HPDE6-E6E7 (cell line): ENCODE data around the gene ARFGAP2.
A peak's percentile ranks its signal among the peaks of the same experiment; 100 is the strongest.

Experiments
- DNase-seq: peaks from one replicate; pipeline ENCODE4 v3.0.0; 2011; ENCODE audit warnings: missing footprints; ENCODE audit errors: extremely low spot score

ARFGAP2 gene

DNA sequence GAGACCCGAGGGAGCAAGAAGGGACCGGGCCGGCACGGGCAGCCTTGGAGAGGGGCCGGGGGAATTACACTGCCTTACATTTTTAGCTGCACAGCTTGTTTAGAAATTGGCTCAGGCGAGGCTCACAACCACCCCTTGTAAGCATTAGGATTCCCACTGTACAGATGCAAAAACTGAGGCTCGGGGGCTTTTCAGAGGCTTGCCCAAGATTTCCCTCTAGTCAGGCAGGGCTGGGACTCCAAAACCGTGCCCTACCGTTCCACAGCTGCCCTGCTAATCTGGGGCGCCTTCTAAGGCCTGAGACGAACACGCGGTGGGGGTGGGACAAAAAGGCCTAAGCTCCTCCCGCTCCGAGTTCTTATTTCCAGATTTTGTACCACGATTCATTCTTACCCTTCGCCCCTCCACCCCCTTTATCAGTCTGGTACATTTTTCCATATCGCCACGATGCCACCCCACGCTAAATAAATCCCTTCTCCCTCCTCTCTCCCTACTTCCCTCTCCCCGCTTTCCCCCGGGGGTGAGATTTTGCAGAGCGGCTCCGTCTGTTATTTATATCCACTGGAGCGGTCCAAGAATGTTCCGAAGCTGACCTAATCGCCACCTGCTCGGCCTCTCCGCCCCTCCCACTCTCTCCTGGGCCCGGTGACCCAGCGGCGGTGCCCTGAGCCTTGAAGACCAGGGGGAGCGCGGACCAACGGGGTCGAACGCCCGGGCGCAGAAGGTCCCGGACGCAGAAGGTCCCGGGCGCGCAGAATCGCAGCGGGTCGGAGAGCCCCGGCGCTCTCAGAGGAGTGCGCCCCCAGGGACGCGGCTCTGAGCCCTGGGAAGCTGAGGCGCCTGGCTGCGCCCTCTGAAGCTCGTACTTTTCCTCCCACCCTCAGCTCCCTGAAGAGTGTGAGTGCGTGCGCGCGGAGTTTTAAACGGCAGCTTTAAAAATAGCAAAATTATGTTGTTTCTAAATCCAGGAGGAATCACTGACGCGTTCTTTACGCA lies 10.3 kb upstream of the ARFGAP2 start:
- no peak for DNase-seq

DNA sequence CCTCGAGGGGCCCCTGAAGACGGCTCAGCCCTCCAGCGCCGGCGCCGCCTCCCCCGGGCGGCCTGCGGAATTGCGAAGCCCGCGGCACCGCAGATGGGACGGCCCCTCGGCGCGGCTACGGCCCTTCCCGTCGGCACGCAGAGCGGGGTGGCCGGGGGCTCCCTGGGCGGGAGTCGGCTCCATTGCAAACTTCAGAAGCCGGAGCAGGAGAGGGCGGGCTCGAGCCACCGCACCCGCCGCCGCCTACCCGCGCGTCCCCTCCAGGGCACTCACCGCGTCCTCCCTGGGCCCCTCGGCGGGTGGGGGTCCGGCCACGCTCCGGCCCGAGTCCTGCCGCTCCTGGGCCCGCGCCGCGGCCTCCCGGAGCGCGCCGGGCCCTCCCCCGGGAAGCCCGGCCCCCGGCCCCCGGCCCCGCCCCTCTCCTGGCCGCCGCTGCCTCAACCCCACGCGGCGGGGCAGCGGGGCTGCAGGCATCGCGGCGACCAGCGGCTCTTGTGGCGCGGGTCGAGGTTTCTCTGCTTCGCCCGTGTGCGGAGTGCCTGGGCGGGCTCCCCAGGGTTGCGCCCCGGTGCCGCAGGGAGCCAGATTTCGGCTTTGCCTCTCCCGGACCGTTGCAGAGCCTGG lies 9.5 kb upstream of the ARFGAP2 start, which contains the start of gene PACSIN3:
Gene PACSIN3 (minus strand): TSS at position 359 of the 624 bp plus-strand sequence. CDS start 3,707 bp downstream, outside the sequence.
- no peak for DNase-seq

DNA sequence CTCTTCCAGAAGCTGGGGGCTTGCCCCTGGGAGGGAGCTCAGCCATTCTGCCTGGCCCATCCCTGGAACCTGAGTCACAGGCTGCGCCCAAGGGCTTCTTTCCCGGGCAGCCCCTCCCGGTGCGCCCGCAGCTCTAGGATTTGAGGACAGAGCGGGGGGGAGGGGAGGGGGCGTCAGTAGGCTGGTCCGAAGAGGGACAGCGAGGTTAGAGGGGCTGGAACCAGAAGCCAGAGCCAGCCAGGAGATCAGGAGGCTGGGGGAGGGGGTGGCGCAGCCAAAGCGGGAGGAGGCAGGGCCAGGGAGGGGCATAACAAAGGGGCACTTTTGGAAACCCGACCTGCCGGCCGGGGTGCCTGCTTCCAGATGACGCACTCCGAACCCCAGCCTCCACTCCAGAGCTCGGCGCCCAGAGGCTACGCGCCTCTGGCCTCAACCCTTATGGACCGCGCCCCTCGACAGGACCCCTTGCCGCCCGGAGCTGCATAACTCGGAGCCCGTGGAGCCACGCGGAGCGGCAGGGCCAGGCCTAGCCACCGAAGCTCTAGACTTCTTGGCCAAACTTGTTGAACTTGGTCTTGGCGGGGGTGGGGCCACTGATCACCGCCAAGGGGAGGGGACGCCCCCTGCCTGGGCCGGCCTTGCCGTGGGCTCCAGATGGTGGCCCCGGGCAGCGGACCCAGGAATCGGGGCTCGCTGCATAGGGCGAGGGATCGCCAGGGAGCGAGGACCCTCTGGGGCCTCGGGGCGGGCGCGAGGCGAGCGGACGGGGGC lies 8.8 kb upstream of the ARFGAP2 start:
- peak; percentile 74 for DNase-seq

DNA sequence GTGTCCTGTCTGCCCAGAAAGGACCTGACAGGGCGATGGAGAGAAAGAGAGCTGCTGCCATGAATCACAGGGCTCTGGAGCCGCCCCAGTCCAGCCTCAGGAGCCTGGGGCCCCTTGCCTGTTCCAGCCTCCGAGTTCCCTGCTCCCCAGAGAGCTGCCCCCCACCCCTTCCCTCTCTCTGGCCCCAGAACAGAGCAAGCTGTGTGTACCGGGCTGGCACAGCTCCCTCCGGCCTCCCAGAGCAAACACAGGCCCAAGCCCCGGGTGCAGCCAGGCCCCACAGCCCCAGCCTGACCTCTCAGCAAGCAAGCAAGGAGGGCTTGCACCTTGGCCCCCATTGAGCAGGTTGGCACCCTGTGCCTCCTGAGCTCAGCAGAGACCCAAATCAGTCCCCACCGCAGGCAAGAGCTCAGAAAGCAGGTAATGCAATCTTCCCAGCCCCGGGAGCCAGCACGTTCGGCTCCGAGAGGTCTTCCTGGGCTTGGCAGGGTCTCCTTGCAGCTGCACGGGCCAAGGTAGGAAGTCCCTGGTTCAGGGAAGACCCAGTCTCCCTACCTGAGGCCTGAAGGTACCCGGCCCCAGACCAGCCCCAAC lies 8.1 kb upstream of the ARFGAP2 start:
- no peak for DNase-seq

DNA sequence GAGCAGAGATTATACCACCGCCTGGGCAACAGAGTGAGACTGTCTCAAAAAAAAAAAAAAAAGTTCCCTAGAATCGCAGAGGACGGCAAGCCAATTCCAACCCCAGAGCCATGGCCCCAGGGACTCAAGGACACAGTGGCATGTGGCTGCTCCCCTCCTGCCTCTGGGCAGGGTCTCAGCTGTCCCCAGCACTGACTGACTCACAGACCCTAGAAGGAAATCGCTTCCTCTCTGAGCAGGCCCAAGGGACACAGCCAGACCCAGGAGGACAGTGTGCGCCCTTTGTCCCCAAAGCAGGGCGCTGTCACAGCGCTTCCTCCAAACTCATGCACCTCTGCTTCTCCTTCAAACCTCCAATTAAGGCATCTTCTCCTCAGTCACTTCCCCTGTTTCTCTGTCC lies 7.3 kb upstream of the ARFGAP2 start:
- no peak for DNase-seq

DNA sequence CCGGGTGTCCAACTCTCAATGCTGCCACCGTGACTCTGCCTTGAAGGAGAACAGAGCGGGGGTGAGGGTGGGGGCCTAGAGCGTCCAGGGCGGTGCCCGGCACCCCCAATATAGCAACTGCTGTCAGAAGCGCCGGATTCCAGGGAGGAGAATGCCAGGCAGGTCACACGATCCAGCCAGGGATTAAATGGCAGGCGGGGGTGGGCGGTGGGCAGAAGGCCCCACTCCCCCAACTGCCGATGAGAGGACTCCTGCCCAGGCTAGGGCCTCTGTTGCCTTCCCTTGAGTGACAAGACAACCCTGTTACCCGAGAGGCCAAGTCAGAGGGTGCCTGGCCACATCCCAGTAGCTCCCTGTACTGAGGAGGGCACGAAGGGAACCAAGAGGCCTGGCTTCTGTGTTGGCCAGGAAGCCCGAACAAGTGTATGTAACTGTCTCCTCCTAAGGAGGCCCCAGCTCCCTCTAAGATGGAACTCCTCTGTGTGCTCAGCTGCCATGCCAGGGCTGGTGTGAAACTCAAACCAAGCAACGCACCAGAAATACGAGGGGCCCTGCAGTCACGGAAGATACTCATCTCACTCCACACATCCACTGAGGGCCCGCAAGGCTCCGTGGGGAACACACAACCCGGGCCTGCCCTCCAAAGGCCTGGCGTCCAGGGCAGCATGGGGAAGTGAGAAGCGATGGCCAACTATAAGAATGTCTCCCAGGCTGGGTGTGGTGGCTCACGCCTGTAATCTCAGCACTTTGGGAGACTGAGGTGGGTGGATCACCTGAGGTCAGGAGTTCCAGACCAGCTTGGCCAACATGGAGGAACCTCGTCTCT lies 6.6 kb upstream of the ARFGAP2 start:
- no peak for DNase-seq

DNA sequence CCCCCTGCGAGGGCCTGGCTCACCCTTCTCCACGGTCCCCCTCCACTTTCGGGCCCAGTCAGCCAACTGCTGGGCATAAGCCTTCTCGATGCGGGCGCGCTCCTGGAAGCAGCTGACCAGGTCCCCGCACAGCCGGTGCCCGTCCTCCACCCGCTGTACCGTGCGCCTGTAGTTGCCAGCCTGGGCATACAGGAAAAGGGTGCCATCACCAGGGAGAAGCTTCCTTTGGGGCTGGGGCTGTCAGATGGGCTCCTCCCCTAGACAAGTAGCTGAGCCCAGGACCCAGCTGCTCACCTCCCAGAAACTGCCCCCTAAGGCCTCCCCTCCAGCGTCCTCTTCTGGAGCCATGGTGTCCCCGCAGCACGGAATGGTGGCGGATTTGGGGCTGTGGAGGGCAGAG lies 5.7 kb upstream of the ARFGAP2 start:
- DNase-seq = no peak

DNA sequence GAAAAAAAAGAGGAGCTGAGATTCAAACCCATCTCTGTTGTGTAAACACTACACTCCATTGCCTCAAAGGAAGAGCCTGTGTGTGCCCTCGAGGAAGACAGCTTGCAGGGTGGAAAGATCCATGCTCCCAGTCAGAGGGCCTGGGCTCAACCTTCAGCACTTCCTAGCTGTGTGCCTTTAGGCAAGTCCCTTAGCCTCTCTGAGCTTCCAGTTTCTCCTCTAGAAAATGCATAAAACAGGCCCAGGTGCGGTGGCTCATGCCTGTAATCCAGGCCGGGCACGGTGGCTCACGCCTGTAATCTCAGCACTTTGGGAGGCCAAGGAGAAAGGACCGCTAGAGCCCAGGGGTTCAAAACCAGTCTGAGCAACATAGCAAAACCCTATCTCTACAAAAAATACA lies 4.6 kb upstream of the ARFGAP2 start:
- DNase-seq = no peak

DNA sequence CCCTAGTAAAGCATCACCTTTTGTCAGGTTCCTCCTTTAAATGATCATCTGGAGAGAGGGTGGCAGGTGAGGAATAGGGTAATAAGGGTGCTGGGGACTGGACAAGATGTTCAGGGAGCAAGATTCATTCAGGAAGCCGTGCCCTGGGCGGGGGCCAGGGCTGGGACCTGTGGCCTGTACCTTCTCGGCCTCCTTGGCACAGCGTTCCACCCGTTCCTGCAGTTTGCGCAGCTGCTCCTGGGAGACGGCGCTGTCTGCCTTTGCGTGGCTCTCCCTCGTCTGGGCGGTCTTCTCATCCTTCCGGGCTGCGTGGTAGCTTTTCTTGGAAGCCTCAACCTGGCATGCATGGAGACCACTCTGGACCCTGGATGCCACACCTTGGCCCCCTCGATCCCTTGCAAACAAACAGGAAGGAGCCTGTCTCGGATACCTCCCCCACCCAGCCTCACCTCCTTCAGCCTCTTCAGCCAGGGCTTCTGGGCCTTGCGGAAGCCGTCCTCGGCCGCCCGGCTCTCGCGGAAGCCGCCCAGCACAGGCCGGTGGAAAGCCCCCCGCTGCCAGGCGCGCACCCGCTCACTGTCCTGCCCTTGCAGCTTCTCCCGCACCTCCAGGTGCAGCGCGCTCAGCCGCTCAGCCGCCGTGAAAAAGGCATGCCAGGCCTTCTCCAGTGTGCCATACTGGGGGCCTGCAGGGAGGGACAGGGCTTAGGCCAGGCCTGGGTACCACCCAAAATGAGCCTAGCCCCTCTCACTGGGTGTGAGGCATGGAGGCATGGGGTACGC lies 3.5 kb upstream of the ARFGAP2 start:
- DNase-seq = no peak

DNA sequence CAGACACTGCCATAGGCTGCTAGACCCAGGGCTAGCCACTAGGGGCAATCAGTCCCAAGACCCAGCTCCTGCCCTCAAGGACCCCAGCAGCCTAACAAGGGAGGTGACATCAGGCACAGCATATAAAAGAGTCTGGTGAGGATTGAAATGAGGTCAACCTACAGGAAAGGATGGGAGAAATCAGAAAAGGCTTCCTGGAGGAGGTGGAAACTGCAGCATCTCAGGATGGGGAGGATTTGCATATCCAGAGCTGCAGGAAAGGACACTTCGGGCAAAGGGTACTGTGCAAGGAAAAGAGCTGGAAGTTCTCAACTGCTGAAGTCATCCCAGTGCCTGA lies 2.9 kb upstream of the ARFGAP2 start:
- no peak for DNase-seq

DNA sequence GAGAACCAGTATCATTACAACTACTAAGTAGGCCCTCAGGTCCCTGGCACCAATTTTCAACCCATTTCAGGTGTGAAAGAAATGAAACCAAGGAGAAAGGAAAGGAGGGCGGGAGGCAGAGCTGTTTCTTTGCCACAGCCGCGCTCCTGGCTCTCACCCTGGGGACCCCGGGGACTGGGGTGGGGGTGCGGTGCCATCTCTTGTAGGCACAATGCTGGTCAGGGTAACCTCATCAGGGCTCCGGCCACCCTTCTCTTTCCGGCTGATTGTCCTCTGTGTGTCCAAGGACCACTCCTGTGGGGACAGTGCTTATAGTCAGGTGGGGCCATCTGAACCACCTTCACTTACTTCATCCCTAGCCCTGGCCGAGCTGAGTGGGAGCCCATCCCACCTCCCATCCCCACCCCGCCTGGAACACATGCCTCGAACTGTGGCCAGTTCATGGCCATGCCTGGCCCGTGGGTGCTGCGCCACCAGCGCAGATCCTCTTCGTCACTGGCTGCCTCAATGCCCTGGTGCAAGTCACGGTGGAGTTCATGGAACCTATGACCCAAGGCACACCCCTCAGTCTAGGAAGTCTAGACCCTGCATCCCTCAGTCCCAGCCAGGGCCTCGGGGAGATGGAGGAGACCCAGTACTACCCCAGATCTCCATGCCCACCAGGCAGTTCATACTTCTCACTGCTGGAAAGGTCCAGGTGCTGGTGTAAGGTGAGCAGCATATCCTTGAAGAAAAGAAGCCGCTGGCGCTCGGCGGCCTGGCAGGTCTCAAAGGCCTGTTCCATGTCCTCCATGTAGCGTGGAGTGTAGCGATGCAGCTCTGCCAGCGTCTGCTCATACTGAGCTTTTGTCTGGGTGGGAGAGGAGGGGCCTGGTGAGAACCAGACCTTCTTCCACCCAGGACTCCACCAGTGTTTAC lies 2.3 kb upstream of the ARFGAP2 start:
- DNase-seq = no peak

DNA sequence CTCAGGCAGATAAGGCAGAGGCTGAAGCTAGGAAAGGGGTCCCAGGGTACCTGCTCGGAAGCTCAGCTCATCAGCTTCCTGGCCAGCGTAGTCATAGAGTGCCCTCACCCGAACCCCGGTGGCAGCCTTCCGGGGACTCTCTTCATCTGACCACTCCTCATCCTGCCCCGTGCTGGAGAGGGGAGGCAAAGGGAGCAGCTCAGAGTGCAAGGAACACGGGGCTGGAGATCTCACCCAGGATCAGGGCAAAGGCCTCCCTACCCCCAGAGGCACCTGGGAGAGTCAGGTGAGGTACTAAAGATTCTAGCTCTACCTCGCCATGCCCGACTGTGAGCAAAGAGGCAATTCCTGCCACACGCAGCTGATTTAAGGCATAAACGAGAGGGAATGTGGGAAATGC lies 1.6 kb upstream of the ARFGAP2 start:
- DNase-seq = no peak

DNA sequence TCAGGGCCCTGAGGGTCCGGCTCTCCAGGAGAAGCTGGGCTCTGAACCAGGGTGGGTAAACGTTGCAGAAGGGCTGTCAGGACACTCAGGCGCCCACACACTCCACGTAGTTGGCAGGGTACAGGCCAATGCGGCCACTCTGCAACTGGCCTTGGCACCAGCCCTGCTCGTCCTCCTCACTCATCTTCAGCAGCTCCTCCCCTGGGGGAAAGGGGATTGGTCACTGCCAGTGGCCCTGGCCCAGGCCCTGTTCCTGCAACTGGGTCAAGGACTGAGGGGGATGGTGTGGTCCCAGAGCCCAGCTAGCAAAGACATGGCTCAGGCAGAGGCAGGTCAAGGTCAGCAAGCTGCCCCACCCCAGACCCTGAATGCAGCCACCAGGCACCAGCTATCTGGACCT lies 1.2 kb upstream of the ARFGAP2 start:
- no peak for DNase-seq

DNA sequence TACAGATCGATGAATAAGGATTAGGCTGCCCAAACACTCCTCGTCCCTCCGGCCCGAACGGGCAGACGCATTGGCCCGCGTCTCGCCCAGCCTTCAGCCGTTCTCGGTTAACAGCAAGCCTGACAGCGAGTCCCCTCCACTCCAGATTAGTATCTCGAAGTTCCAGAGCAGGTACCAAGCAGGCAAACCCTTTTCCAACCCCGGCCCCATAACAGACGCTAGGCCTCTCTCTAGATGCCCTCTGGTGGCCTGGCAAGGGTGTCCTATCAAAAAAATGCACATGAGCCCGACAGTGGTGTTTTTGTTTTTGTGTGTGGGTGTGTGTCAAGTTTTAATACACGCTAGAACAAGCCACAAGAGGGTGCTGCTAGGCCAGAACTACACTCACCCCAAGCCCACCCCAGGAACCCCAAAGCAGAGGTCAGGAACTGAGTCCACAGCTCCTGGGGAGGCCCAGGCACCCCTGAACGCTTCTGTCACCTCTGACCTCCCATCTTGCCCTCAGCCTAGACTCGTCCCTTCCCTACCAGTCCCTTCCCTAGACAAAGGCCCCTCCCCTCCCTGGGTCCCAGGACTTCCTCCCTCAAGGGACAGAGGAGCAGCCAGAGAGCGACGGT lies 658 bp upstream of the ARFGAP2 start:
- peak; percentile 54 for DNase-seq

DNA sequence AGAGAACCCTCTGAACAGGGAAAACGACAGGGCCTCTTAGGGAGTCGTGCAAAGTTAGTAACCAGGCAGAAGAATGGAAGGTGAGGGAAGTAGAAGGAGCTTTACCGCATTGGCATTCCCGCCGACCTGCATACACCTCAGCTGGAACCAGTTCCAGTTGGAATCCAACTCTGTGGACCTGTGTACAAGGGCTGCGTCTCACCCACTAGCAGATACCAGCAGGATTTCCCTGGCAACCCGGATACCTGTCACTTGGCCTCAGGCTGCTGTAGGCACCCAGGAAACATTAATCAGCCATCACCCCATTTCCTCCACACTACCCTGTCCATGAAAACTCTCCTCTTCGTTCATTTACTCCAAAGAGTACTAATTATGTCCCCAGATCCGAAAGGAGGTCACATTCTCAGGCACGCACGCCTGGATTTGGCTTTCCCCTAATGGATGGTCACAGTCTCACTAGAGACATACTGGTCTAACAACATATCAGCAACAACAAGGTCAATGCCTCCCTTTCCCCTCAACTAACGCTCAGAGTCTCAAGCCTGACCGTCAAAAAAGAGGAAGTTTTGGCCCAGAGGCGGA lies 842 bp downstream of the ARFGAP2 start:
- DNase-seq = no peak

DNA sequence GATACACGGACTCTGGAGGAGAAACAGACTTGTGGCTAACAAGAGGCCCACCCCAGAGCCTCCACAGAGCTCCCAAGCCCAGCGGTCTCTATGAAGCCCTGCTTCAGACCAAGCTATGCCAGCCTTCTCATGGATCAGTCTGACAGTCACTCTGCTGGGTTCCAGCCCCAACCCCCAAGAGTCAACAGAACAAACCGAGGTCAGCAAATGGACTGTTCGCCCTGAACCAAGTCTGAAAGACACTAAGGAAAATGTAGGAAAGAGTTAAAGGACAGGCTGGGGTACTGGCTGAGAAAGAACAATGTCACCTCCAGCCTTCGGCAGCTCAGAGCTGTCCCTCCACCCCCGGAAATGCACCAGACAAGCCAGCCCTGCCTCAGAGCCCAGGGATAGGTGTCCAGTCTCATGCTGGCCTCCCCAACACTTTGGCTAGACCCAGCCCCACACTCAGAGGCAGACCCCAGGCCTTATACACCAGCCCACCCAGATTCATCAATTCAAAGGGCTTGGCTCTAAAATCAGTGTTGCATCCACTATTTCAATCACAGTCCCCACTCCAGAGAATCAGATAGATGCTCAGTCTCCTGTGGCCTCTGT lies 3.8 kb downstream of the ARFGAP2 start:
- DNase-seq = no peak

DNA sequence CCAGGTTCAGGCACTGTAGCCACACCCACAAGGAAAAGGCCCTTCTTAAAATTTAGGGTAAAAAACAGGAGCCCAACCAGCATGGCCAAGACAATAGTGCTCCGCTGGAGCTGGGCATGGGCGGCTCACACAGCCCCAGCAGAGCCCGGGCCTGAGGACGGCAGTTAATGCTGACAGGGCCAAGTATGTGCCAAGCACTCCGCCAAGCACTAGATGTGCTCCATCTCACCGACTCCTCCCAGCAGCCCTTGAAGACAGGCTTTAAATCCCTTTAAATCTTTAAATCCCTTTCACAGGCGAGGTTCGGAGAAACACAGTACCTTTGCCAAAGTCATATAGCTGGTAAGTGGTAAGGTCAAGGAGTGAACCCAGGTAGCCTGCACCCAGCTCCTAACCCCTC lies 4.8 kb downstream of the ARFGAP2 start:
- no peak for DNase-seq
